IPS-15b (cell line): ENCODE data around the gene HMCN2.

Source experiments
- H3K27me3 ChIP-seq: one replicate; pipeline ENCODE4 v1.6.1; 2013; ENCODE audit warnings: low read length; ENCODE audit not compliant: control insufficient read depth, insufficient read depth
- H3K36me3 ChIP-seq: one replicate; pipeline ENCODE4 v1.6.1; 2013; ENCODE audit warnings: low read length; ENCODE audit not compliant: control insufficient read depth, insufficient read depth
- H3K4me1 ChIP-seq: one replicate; pipeline ENCODE4 v1.6.1; 2013; ENCODE audit warnings: mild to moderate bottlenecking, low read length; ENCODE audit not compliant: control insufficient read depth, insufficient read depth
- H3K4me3 ChIP-seq: one replicate; pipeline ENCODE4 v1.5.1; 2013; ENCODE audit warnings: low read depth, low read length
- H3K9ac ChIP-seq: one replicate; pipeline ENCODE4 v1.6.1; 2013; ENCODE audit warnings: low read depth, mild to moderate bottlenecking, low read length
- H3K9me3 ChIP-seq: one replicate; pipeline ENCODE4 v1.6.1; 2013; ENCODE audit warnings: mild to moderate bottlenecking, low read length; ENCODE audit not compliant: control insufficient read depth, insufficient read depth

The HMCN2 gene

GRCh38 chr9:130309689-130310455 lies 44.3 kb downstream of the HMCN2 start:
- H3K9ac ChIP-seq: no peak overlapping the region
- no peaks in the 10 kb centered on the region for H3K9me3 ChIP-seq
- H3K36me3 ChIP-seq: peaks cover 2% of the 10 kb centered on the region
- no peak overlapping the region for H3K4me3 ChIP-seq
- peaks cover 2% of the 10 kb centered on the region for H3K4me1 ChIP-seq
- no peaks in the 10 kb centered on the region for H3K27me3 ChIP-seq

- Histone ChIP-seq H3K27me3 (no peaks in the 10 kb centered on the region), H3K36me3 (peaks cover 2% of the 10 kb centered on the region), H3K9me3 (no peaks in the 10 kb centered on the region)
These were observed 44.9 kb downstream of the HMCN2 start for GRCh38 chr9:130310456-130310855.

GRCh38 chr9:130311003-130311402 lies 45.4 kb downstream of the HMCN2 start:
- Histone ChIP-seq H3K4me3 (no peak overlapping the region), H3K9ac (no peak overlapping the region), H3K27me3 (no peaks in the 10 kb centered on the region), H3K36me3 (peaks cover 2% of the 10 kb centered on the region), H3K4me1 (peaks cover 2% of the 10 kb centered on the region), H3K9me3 (no peaks in the 10 kb centered on the region)

More at GRCh38 chr9:130310456-130310855, 44.9 kb downstream of the HMCN2 start:
- no peak overlapping the region for H3K4me3 ChIP-seq
- no peak overlapping the region for H3K9ac ChIP-seq
- H3K4me1 ChIP-seq: peaks cover 2% of the 10 kb centered on the region

- no peak overlapping the region for H3K4me3 ChIP-seq
- no peak overlapping the region for H3K9ac ChIP-seq
- no peaks in the 10 kb centered on the region for H3K9me3 ChIP-seq
- H3K36me3 ChIP-seq: peaks cover 2% of the 10 kb centered on the region
- H3K27me3 ChIP-seq: no peaks in the 10 kb centered on the region
- H3K4me1 ChIP-seq: peaks cover 2% of the 10 kb centered on the region
These were observed 46.0 kb downstream of the HMCN2 start for GRCh38 chr9:130311408-130312140.

- Histone ChIP-seq H3K9ac (no peak overlapping the region), H3K27me3 (no peaks in the 10 kb centered on the region), H3K9me3 (no peaks in the 10 kb centered on the region), H3K4me1 (peaks cover 2% of the 10 kb centered on the region), H3K4me3 (no peak overlapping the region), H3K36me3 (peaks cover 2% of the 10 kb centered on the region)
These were observed 47.7 kb downstream of the HMCN2 start for GRCh38 chr9:130313103-130313858.

- no peaks in the 10 kb centered on the region for H3K36me3 ChIP-seq
- no peaks in the 10 kb centered on the region for H3K27me3 ChIP-seq
- H3K4me1 ChIP-seq: peaks cover 2% of the 10 kb centered on the region
- H3K4me3 ChIP-seq: no peak overlapping the region
- no peaks in the 10 kb centered on the region for H3K9me3 ChIP-seq
- no peak overlapping the region for H3K9ac ChIP-seq
These were observed 50.1 kb downstream of the HMCN2 start for GRCh38 chr9:130315446-130316226.

- Histone ChIP-seq H3K9me3 (no peaks in the 10 kb centered on the region), H3K27me3 (no peaks in the 10 kb centered on the region), H3K4me3 (no peak overlapping the region), H3K36me3 (peaks cover 4% of the 10 kb centered on the region), H3K9ac (no peak overlapping the region), H3K4me1 (peaks cover 2% of the 10 kb centered on the region)
These were observed 50.9 kb downstream of the HMCN2 start for GRCh38 chr9:130316430-130316829.

GRCh38 chr9:130319300-130319699 lies 53.7 kb downstream of the HMCN2 start:
- peaks cover 2% of the 10 kb centered on the region for H3K4me1 ChIP-seq
- no peaks in the 10 kb centered on the region for H3K9me3 ChIP-seq
- H3K4me3 ChIP-seq: no peak overlapping the region
- H3K27me3 ChIP-seq: no peaks in the 10 kb centered on the region
- peaks cover 6% of the 10 kb centered on the region for H3K36me3 ChIP-seq
- no peak overlapping the region for H3K9ac ChIP-seq

- Histone ChIP-seq H3K9me3 (no peaks in the 10 kb centered on the region), H3K27me3 (no peaks in the 10 kb centered on the region), H3K9ac (no peak overlapping the region)
These were observed 54.6 kb downstream of the HMCN2 start for GRCh38 chr9:130319944-130320712.

GRCh38 chr9:130320723-130321481 lies 55.3 kb downstream of the HMCN2 start:
- no peaks in the 10 kb centered on the region for H3K4me1 ChIP-seq
- no peaks in the 10 kb centered on the region for H3K27me3 ChIP-seq
- H3K9me3 ChIP-seq: no peaks in the 10 kb centered on the region
- H3K4me3 ChIP-seq: no peak overlapping the region
- H3K36me3 ChIP-seq: peaks cover 6% of the 10 kb centered on the region
- no peak overlapping the region for H3K9ac ChIP-seq

More at GRCh38 chr9:130319944-130320712, 54.6 kb downstream of the HMCN2 start:
- Histone ChIP-seq H3K4me3 (no peak overlapping the region), H3K4me1 (no peaks in the 10 kb centered on the region), H3K36me3 (peaks cover 6% of the 10 kb centered on the region)
